ENCODE measurements around the gene MAP7. TPM values are rescaled to one million over a fixed set of nuclear protein-coding genes. Genes with fewer than 3 reads are reported as not detected.

The MAP7 gene
- total RNA-seq, 1 experiment from 2014 or later, result 33.7 TPM

- H3K36me3 ChIP-seq (ENCODE audit: low read depth), result no peaks in the 10 kb centered on the region
- H3K27me3 ChIP-seq (ENCODE audit: insufficient read depth, low read depth), result no peaks in the 10 kb centered on the region
- peaks cover 8% of the 10 kb centered on the region; the same call in 1 of the 2 replicates for H3F3A ChIP-seq (ENCODE audit: insufficient read depth, low read depth)
- TF ChIP-seq CTCF (conservative IDR thresholded peaks at IDR 0.05) (no peak), EZH2 (IDR thresholded peaks at IDR 0.05; ENCODE audit: low read depth) (no peak)
- BruUV-seq (replicated peaks), result no TSS peak
- ChIA-PET POLR2A (ENCODE audit: unreplicated experiment) (no interaction called here), CTCF (no interaction called here)
- DNase-seq, result no peak
- no peaks in the 10 kb centered on the region for H3K9me3 ChIP-seq (ENCODE audit: insufficient read depth, low read depth)
- H3K79me2 ChIP-seq (ENCODE audit: low read depth), result peaks cover 61% of the 10 kb centered on the region
- no peaks in the 10 kb centered on the region; the same call in 1 of the 2 replicates for H3K9me2 ChIP-seq (ENCODE audit: insufficient read depth)
- H3K27ac ChIP-seq, result no peak overlapping the region
- H3K4me3 ChIP-seq, result no peak overlapping the region
- intact Hi-C loops (cut with micrococcal nuclease; ENCODE audit: unreplicated experiment), result no loop called here
- peaks cover 22% of the 10 kb centered on the region for H4K20me1 ChIP-seq (ENCODE audit: insufficient read depth)
- H2AFZ ChIP-seq, result no peak overlapping the region
- H3K4me2 ChIP-seq, result no peak overlapping the region
- H3K4me1 ChIP-seq (replicated peaks; ENCODE audit: insufficient read depth), result 0 out of 2 replicates have a peak, but pooled peaks cover 20% of the 10 kb centered on the region
Measured at GRCh38 chr6:136520517-136520916, 29.7 kb downstream of the MAP7 start.

GRCh38 chr6:136517582-136517981 lies 32.6 kb downstream of the MAP7 start:
- H4K20me1 ChIP-seq (ENCODE audit: insufficient read depth), result peaks cover 13% of the 10 kb centered on the region; the same call in 1 of the 2 replicates
- no peaks in the 10 kb centered on the region for H3K36me3 ChIP-seq (ENCODE audit: low read depth)
- CTCF ChIA-PET, result no interaction called here
- 0 out of 2 replicates have a peak, but pooled peaks cover 20% of the 10 kb centered on the region for H3K4me1 ChIP-seq (replicated peaks; ENCODE audit: insufficient read depth)
- no peaks in the 10 kb centered on the region; the same call in 1 of the 2 replicates for H3K9me2 ChIP-seq (ENCODE audit: insufficient read depth)
- no TSS peak for BruUV-seq (replicated peaks)
- H3F3A ChIP-seq (ENCODE audit: insufficient read depth, low read depth), result peaks cover 8% of the 10 kb centered on the region; the same call in 1 of the 2 replicates
- intact Hi-C loops (cut with micrococcal nuclease; ENCODE audit: unreplicated experiment), result no loop called here
- H3K9me3 ChIP-seq (ENCODE audit: insufficient read depth, low read depth), result no peaks in the 10 kb centered on the region
- DNase-seq, result no peak
- peak overlapping the region; percentile 10; the same call in 1 of the 2 replicates for H3K27ac ChIP-seq
- TF ChIP-seq CTCF (conservative IDR thresholded peaks at IDR 0.05), result no peak
- no peak for TF ChIP-seq EZH2 (IDR thresholded peaks at IDR 0.05; ENCODE audit: low read depth)
- H3K79me2 ChIP-seq (ENCODE audit: low read depth), result peaks cover 65% of the 10 kb centered on the region
- no peaks in the 10 kb centered on the region for H3K27me3 ChIP-seq (ENCODE audit: insufficient read depth, low read depth)
- POLR2A ChIA-PET (ENCODE audit: unreplicated experiment), result no interaction called here
- no peak overlapping the region for H2AFZ ChIP-seq
- H3K4me2 ChIP-seq, result no peak overlapping the region
- no peak overlapping the region for H3K4me3 ChIP-seq

- Histone ChIP-seq H3K4me1 (replicated peaks; ENCODE audit: insufficient read depth) (peaks cover 21% of the 10 kb centered on the region), H3K9me2 (ENCODE audit: insufficient read depth) (no peaks in the 10 kb centered on the region; the same call in 1 of the 2 replicates), H3K9me3 (ENCODE audit: insufficient read depth, low read depth) (no peaks in the 10 kb centered on the region), H4K20me1 (ENCODE audit: insufficient read depth) (peaks cover 13% of the 10 kb centered on the region; the same call in 1 of the 2 replicates), H3K79me2 (ENCODE audit: low read depth) (peaks cover 68% of the 10 kb centered on the region), H3F3A (ENCODE audit: insufficient read depth, low read depth) (peaks cover 8% of the 10 kb centered on the region; the same call in 1 of the 2 replicates), H3K4me3 (no peak overlapping the region), H3K4me2 (no peak overlapping the region), H3K27me3 (ENCODE audit: insufficient read depth, low read depth) (no peaks in the 10 kb centered on the region), H3K36me3 (ENCODE audit: low read depth) (no peaks in the 10 kb centered on the region), H3K27ac (peak overlapping the region; percentile 10; the same call in 1 of the 2 replicates), H2AFZ (no peak overlapping the region)
- DNase-seq, result peak in 1 of 2 experiments; percentile 74
- intact Hi-C loops (cut with micrococcal nuclease; ENCODE audit: unreplicated experiment), result no loop called here
- TF ChIP-seq EZH2 (IDR thresholded peaks at IDR 0.05; ENCODE audit: low read depth) (no peak), CTCF (conservative IDR thresholded peaks at IDR 0.05) (no peak)
- no TSS peak for BruUV-seq (replicated peaks)
- POLR2A ChIA-PET (ENCODE audit: unreplicated experiment), result no interaction called here
- CTCF ChIA-PET, result no interaction called here
Measured at GRCh38 chr6:136517002-136517401, 33.2 kb downstream of the MAP7 start.

Measured in PC-9 (cell line).